Measurements from ENCODE around the gene TIA1.

DNA sequence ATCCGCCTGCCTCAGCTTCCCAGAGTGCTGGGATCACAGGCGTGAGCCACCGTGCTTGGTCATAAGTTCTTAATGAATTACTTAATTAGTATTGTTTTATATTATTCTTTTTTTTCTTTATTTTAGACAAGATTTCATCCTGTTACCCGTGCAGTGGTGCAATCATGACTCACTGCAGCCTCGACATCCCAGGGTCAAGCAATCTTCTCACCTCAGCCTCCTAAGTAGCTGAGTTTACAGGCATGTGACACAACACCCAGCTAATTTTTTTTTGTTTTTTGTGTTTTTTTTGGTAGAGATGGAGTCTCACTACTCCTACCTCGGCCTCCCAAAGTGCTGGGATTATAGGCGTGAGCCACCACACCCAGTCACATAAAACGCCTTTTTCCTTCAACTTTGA is 74.9 kb downstream of the TIA1 start:
- TF ChIP-seq POLR2A (IDR thresholded peaks at IDR 0.05; ENCODE audit: low read depth, low read length) (no peak), POLR2AphosphoS5 (IDR thresholded peaks at IDR 0.05; ENCODE audit: low read depth, low read length) (no peak), TAF1 (IDR thresholded peaks at IDR 0.05; ENCODE audit: borderline replicate concordance, low read depth, low read length) (no peak)

All from GM12892 (cell line).